HG03457 (cell line): ENCODE data around the gene SYNJ2.

Source experiments
- ATAC-seq: cut with Tn5 transposase; IDR thresholded peaks from one replicate; pipeline ENCODE4 v1.9.1; 2021; ENCODE audit warnings: moderate number of reproducible peaks; ENCODE audit not compliant: unreplicated experiment

Gene SYNJ2

DNA sequence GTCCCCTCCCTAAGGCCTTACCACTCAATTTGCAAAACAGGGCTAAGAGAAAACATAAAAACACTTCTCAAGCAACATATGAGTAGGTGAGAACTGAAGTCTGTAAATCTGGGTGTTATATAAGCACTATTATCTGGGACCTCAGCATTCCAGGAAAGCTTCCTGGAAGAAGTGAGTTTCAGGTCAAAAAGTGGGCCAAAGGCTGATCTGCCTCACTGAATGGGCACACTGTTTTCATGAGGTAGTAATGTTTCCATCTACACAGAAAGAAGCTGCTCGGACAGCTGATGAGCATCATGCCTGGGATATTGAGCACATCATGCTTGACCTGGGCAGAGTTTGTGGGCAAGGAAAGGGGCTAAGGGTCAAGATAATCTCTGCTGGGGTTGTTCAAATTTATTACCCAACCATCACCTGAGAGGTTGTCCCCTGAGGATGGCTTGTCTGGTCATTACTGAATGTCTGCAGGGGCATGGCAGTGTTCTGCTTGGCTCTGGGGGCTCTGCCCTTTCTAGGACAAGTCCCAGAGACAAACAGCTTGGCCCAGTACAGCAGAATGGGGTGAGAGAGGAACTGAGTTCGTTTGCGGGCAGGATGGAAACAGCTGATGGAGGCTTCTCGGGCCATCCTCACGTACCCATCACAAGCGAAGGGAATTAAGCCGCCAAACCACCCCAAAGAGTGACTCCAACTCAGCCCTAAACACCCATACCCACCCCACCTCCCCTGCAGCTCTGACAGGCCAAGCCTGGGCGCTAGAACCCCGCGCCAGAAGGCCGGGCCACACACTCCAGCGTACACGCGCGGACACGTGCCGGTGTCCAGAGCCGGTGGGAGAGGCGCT is 1.2 kb upstream of the SYNJ2 start:
- ATAC-seq: no peak

DNA sequence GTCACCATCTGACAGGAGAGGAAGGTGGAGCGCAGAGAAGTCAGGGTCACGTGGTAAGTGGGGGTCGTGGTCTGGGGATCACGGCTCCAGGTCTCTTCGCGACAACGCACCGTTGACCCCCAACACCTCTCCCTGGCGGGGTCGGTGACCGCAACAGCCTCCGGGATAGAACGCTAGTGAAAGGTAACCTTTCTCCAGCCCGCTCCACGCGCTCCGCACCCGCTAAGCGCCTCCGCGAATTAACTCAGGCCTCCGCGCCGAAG is 600 bp upstream of the SYNJ2 start:
- peak; percentile 13 for ATAC-seq

GRCh38 chr6:157982102-157982562 is 469 bp downstream of the SYNJ2 start:
- peak; percentile 31 for ATAC-seq

- ATAC-seq: no peak
Measured at GRCh38 chr6:157982563-157983405, 1.1 kb downstream of the SYNJ2 start.

GRCh38 chr6:157983406-157984119 is 1.9 kb downstream of the SYNJ2 start:
- no peak for ATAC-seq

GRCh38 chr6:157984128-157984527 is 2.5 kb downstream of the SYNJ2 start:
- ATAC-seq: no peak

DNA sequence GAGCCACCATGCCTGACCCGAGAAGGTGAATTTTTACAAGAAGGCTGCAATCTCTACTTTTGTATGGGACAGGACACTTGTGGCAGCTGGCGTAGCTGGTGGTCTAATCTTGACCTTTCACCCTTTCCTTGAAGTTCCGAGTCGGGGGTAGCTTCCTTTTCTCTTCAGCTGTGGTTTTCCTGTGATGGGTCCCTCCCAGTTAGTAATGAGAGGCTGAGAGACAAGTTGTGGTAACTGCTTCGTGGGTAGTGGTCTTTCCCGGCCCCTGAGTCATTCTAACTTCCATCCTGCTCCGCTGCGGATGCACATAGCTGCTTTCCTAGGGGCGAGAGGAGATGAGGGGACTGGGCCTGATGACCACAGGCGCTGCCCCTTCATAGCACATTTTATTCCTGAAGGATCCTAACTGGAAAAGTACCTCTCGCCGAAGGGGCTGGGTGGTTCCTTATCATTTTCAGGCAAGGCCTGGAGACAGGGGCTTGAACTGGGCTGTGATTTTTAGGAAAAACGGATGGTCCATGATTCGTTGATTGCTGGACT is 3.1 kb downstream of the SYNJ2 start:
- no peak for ATAC-seq

DNA sequence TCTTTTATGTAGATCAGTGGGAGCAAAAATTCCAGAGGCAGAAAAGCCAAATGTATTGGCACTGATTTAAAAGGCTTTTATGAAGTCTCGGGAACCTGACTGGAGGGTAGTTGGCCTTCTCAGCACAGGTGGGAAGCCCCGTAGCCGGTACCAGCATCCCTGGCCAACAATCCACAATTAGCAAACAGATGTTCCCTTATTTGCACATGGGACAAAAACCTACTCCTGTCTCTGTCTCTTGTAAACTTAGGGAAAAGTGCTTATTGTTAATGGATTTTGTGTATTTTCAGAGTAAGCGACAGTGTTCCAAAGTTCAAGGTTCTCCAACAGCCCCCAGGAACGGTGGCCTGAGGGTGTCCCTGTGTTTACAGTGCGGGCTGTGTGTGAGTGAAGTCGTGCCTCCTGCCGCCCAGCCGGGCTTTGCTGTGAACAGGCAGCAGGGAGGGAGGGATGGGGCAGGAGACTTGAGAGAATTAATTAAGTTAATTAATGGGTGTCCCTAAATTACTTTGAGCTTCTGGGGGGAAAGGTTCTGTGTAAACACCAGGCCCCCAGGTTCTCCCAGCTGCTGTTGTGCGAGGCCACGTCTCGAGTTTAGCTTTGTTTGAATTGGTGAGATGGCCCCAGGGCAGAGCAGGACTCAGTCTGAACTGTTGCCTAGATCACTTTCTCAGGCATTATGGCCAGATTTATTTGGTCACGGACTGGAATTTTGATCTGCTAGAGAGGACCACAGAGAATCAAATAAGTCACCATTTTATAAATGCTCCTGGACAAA is 3.9 kb downstream of the SYNJ2 start:
- no peak for ATAC-seq

DNA sequence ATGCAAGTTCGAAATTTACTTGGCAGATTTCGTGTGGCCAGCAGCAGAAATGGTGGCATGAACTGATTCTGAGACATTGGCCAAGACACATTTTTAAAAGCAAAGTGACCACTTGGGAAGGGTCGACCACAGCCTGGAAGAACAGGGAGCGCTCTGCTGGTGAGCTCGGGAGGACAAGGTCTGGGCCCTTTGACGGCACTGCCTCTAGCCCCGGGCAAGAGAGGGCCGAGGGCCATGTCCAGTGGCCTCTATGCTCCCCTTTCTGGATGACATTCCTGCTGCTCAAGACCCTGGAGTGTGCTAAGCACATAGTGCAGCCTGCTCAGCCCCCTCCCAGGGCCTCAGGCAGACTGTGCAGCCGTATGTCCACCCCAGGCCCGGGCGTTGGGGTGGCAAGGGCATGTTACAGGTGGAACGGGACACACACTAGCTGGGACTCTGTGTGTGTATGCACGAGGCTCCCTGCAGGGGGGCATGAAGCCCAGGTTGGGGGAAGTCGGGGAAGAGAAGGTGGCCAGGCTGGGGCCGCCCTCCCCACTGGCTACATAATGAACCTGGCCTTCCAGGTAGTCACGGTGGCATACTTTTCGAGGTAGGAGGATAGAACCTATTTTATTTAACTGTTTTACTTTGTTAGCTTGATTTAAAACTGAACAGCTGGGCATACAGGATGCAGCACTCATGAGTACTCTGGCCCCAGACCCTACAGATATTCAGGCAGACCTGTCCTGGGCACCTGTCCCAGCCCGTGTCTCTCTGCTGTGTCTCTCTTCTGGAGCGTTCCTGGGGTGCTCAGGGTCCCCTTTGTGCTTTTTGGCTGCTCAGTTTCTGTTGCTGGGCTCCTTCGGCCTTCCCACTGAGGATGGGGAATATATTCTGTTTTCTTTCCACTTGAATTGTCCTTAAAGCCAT is 6.4 kb downstream of the SYNJ2 start:
- no peak for ATAC-seq

- no peak for ATAC-seq
Measured at GRCh38 chr6:157988700-157989063, 7.0 kb downstream of the SYNJ2 start.

DNA sequence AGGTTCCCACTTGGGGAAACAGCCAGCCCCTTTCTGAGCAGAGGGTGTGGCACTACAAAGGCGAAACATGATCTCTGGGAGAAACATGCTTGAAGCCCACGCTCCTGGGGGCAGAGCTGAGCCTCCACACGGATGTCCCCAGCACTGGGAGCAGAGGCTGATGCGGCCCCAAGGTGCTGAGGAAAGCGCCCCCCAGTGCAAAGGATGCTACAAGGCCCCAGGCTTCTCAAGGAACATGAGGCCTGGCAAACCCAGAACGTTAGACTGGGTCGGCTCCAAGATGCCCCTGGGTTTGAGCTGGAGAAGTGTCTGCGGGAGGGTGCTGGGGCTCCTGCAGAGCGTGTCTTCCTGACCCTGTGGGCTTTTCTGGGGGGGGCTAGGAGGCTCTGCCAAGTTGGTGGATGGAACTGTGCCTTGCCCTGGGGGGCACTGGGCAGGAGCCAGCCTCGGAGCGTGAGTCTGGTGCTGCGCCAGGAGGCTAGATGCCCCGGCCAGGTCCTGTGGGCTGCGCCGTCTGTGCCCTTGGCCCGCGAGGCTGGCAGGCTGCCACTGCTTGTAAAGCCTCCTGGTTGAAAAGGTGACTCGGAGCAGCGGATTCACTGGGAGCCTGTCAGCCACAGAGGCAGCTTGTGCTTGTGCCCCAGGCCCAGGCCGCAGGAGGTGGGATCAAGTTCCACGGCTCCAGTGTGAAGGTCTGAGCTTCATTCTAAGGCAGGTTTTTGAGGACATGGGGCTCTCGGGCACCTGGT is 8.1 kb downstream of the SYNJ2 start:
- ATAC-seq: peak; percentile 12

DNA sequence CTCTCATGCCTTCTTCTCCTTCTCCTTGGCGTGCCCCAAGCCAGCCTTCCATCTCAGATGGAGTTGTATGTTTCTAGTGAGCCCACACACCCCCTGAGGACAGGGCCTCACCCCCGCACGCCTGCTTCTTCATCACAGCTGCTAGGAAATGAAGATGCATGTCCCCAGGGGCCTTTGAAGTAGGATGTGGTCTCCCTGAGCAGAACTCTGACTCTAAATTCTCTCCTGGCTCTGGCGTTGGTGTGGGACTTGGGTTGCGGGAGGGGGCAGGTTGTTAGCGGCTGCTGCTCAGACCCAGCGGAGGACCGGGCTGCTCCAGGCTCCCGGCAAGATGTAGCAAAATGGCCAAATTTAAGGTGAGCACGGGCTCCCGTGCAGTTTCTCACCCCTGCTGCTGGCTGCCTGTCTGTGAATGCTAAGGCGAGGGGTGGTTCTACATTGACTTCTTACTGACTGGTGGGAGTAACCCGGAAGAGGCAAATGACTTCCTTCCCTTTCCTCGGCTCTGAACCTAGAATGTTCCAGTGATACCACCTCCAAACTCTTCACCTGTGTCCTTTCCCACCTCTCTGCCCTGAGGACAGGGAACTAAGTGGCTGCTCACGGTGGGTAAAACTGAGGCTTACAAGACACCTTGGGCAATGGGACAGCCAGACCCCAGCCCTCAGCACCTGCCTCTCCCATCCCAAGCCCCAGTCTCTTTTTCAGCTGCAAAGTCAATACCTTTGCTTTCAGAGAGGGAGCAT is 8.8 kb downstream of the SYNJ2 start:
- peak; percentile 57 for ATAC-seq

DNA sequence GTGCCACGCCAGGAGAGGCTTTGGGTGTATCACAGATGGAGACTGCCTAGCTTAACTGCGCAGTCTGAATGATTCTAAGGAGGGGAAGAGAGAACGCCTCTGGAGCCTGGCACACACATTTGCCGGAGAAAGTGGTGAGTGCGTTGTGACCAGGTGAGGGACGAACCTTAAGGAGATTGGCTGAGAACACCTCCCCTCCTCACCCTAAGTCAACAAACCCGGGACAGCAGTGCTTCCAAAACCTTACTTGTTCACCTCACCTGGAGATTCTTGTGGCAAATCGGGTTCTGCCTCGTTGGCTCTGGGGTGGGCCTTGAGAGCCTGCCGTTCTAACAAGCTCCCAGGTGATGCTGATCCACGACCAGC is 9.4 kb downstream of the SYNJ2 start:
- no peak for ATAC-seq

- no peak for ATAC-seq
Measured at GRCh38 chr6:157993076-157993475, 11.4 kb downstream of the SYNJ2 start.

DNA sequence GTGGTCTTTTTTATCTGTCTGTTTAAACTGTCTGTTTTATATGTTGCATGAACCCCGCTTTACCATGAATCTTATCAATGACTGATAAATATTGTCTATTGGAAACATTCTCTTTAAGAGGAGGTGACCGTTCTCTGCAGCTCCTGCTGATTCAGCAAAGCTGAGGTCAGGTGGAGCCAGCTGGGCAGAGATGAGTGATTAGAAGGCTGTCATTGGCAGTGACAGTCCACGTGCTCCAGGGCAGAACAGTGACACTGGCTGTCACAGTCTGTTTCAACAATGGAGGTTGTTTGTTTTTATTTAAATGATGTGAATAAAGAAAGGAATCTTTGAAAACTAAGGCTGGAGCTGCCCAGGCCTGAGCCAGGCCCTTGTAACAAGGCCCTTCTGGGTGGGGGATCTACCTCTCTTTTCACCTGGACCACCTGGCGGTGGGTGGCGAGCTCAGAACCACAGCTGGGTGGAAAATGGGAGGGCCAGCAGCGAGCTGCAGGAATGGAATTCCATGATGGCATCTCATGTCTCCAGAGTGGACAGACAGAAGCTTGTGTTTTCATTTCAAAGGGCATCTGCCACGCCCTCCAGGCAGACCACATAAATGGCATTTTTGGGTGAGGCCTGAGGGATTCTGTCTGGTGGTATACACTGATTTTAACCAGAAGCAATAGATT is 12.6 kb downstream of the SYNJ2 start:
- ATAC-seq: no peak

- no peak for ATAC-seq
Measured at GRCh38 chr6:157995458-157995857, 13.8 kb downstream of the SYNJ2 start.

- no peak for ATAC-seq
Measured at GRCh38 chr6:157996201-157996712, 14.6 kb downstream of the SYNJ2 start.
